SK-N-MC (cell line): ENCODE data around the gene ALDOB.

Experiments used
- DNase-seq: peaks from one replicate; pipeline ENCODE4 v3.0.0-alpha.2; 2011; ENCODE audit warnings: low read depth, low spot score
- H3K27ac ChIP-seq: fragments of 200-600 bp; sonication (generic); 2 replicates; pipeline ENCODE4 v1.5.1; 2016; ENCODE audit warnings: mixed run types
- H3K36me3 ChIP-seq: fragments of 200-600 bp; sonication (generic); 2 replicates; pipeline ENCODE4 v1.6.1; 2017; ENCODE audit warnings: antibody characterized with exemption, low read length, mixed read lengths; ENCODE audit not compliant: insufficient read depth
- H3K4me3 ChIP-seq: fragments of 200-600 bp; sonication (generic); 2 replicates; pipeline ENCODE4 v1.5.1; 2016
- H3K9ac ChIP-seq: fragments of 200-600 bp; sonication (generic); 2 replicates; pipeline ENCODE4 v1.8.0; 2017; ENCODE audit warnings: mixed run types, mixed read lengths; ENCODE audit not compliant: insufficient read length
- H3K9me3 ChIP-seq: fragments of 200-600 bp; sonication (generic); 2 replicates; pipeline ENCODE4 v1.6.1; 2017; ENCODE audit warnings: low read depth, mild to moderate bottlenecking, antibody characterized with exemption, low read length, moderate library complexity, mixed read lengths
- EZH2 ChIP-seq: fragments of 200-600 bp; sonication (generic); IDR thresholded peaks from one replicate; pipeline ENCODE4 v1.6.1; 2017; ENCODE audit warnings: antibody characterized with exemption
- FOXP2 ChIP-seq: optimal IDR thresholded peaks from 2 replicates; pipeline ENCODE3; 2011; ENCODE audit warnings: mild to moderate bottlenecking, moderate library complexity; ENCODE audit not compliant: insufficient read depth; ENCODE audit errors: extremely low read length, control extremely low read depth
- POLR2AphosphoS5 ChIP-seq: IDR thresholded peaks from 2 replicates; pipeline ENCODE4 v1.6.1; 2012; ENCODE audit warnings: mild to moderate bottlenecking, low read depth, low read length, borderline replicate concordance

Gene ALDOB

GRCh38 chr9:101476576-101477208, 41.1 kb upstream of the ALDOB start:
- no peak for TF ChIP-seq EZH2
- TF ChIP-seq FOXP2 = no peak
- TF ChIP-seq POLR2AphosphoS5 = no peak
- H3K27ac ChIP-seq = no peak overlapping the region
- DNase-seq = no peak

GRCh38 chr9:101472891-101473290, 37.3 kb upstream of the ALDOB start:
- Histone ChIP-seq H3K4me3 (no peak overlapping the region), H3K36me3 (no peaks in the 10 kb centered on the region), H3K9ac (no peak overlapping the region), H3K9me3 (no peaks in the 10 kb centered on the region), H3K27ac (no peak overlapping the region)
- TF ChIP-seq EZH2 = no peak
- no peak for TF ChIP-seq FOXP2
- TF ChIP-seq POLR2AphosphoS5 = no peak
- DNase-seq = no peak

More at GRCh38 chr9:101476576-101477208, 41.1 kb upstream of the ALDOB start:
- no peaks in the 10 kb centered on the region for H3K36me3 ChIP-seq
- no peaks in the 10 kb centered on the region for H3K9me3 ChIP-seq
- H3K4me3 ChIP-seq = no peak overlapping the region
- no peak overlapping the region for H3K9ac ChIP-seq

- Histone ChIP-seq H3K27ac (no peak overlapping the region), H3K36me3 (no peaks in the 10 kb centered on the region), H3K9ac (no peak overlapping the region), H3K4me3 (no peak overlapping the region), H3K9me3 (no peaks in the 10 kb centered on the region)
- no peak for DNase-seq
- TF ChIP-seq POLR2AphosphoS5 (no peak), EZH2 (no peak), FOXP2 (no peak)
Observed at GRCh38 chr9:101470929-101471328, 35.4 kb upstream of the ALDOB start.

- no peaks in the 10 kb centered on the region for H3K9me3 ChIP-seq
- no peak overlapping the region for H3K4me3 ChIP-seq
- H3K27ac ChIP-seq = no peak overlapping the region
- TF ChIP-seq EZH2 (no peak), FOXP2 (no peak), POLR2AphosphoS5 (no peak)
- no peak for DNase-seq
- H3K36me3 ChIP-seq = no peaks in the 10 kb centered on the region
- H3K9ac ChIP-seq = no peak overlapping the region
Observed at GRCh38 chr9:101470021-101470420, 34.4 kb upstream of the ALDOB start.

GRCh38 chr9:101469026-101469425, 33.5 kb upstream of the ALDOB start:
- Histone ChIP-seq H3K36me3 (no peaks in the 10 kb centered on the region), H3K27ac (no peak overlapping the region), H3K4me3 (no peak overlapping the region), H3K9me3 (no peaks in the 10 kb centered on the region), H3K9ac (no peak overlapping the region)
- TF ChIP-seq POLR2AphosphoS5 (no peak), EZH2 (no peak), FOXP2 (no peak)
- no peak for DNase-seq

- Histone ChIP-seq H3K36me3 (no peaks in the 10 kb centered on the region), H3K4me3 (no peak overlapping the region), H3K9ac (no peak overlapping the region), H3K27ac (no peak overlapping the region), H3K9me3 (no peaks in the 10 kb centered on the region)
- DNase-seq = no peak
- TF ChIP-seq FOXP2 = no peak
- no peak for TF ChIP-seq EZH2
- TF ChIP-seq POLR2AphosphoS5 = no peak
Observed at GRCh38 chr9:101468116-101468515, 32.5 kb upstream of the ALDOB start.

- Histone ChIP-seq H3K27ac (no peak overlapping the region), H3K9ac (no peak overlapping the region), H3K9me3 (no peaks in the 10 kb centered on the region), H3K36me3 (no peaks in the 10 kb centered on the region), H3K4me3 (no peak overlapping the region)
- TF ChIP-seq POLR2AphosphoS5 = no peak
- no peak for DNase-seq
Observed at GRCh38 chr9:101467690-101468089, 32.1 kb upstream of the ALDOB start.

GRCh38 chr9:101466863-101467262, 31.3 kb upstream of the ALDOB start:
- H3K9me3 ChIP-seq = no peaks in the 10 kb centered on the region
- no peak for TF ChIP-seq EZH2
- no peak for TF ChIP-seq POLR2AphosphoS5
- no peak for TF ChIP-seq FOXP2
- H3K27ac ChIP-seq = no peak overlapping the region
- no peak for DNase-seq
- no peak overlapping the region for H3K9ac ChIP-seq
- no peak overlapping the region for H3K4me3 ChIP-seq
- no peaks in the 10 kb centered on the region for H3K36me3 ChIP-seq

- DNase-seq = peak; percentile 92
- H3K4me3 ChIP-seq = peak overlapping the region; percentile 49
Observed at GRCh38 chr9:101465326-101465915, 29.8 kb upstream of the ALDOB start.

More at GRCh38 chr9:101465326-101465915, 29.8 kb upstream of the ALDOB start:
- TF ChIP-seq POLR2AphosphoS5 (no peak), EZH2 (no peak), FOXP2 (no peak)
- H3K27ac ChIP-seq = no peak overlapping the region
- no peak overlapping the region for H3K9ac ChIP-seq
- H3K9me3 ChIP-seq = no peaks in the 10 kb centered on the region
- no peaks in the 10 kb centered on the region for H3K36me3 ChIP-seq
